ENCODE results near the gene SORCS1. TPM values are rescaled to one million over a fixed set of nuclear protein-coding genes. Genes with fewer than 3 reads are reported as not detected.

Gene SORCS1
- total and polyA plus RNA-seq, 2 of the 8 experiments (the other 6 are each of a cell fraction or from before 2014, with no cell fraction given) = 4.1 to 4.6 TPM

- H2AK5ac ChIP-seq (ENCODE audit: low read depth, low read length) = no peak overlapping the region
- WGBS, 2 experiments (ENCODE audit: extremely low coverage in 1 of 2, insufficient coverage in 1 of 2, insufficient read length in 1 of 2, insufficient replicate concordance in 2 of 2, low coverage in 1 of 2, low lambda C conversion rate in 2 of 2, missing lambda C conversion rate in 1 of 2) = 89% methylated on average over 5 of the region's 5 CpGs; no CpG with 5 or more reads in 1 of the 2 experiments
- no peaks in the 10 kb centered on the region for H4K20me1 ChIP-seq (replicated peaks in 1 of 2; ENCODE audit: control insufficient read depth in 1 of 2, insufficient read depth in 2 of 2, low read length in 2 of 2)
Measured at GRCh38 chr10:106949680-106950478, 214.6 kb downstream of the SORCS1 start.

More at GRCh38 chr10:106949680-106950478, 214.6 kb downstream of the SORCS1 start:
- Histone ChIP-seq H3K4me3 (ENCODE audit: extremely low read depth in 1 of 4, insufficient read depth in 2 of 4, low read depth in 3 of 4, low read length in 4 of 4) (no peak overlapping the region), H3K14ac (ENCODE audit: insufficient read length) (no peak overlapping the region), H2AFZ (ENCODE audit: low read length) (no peak overlapping the region), H3K36me3 (ENCODE audit: control insufficient read depth in 2 of 4, insufficient read depth in 4 of 4, low read length in 3 of 4) (no peaks in the 10 kb centered on the region), H3K4me2 (ENCODE audit: insufficient read depth in 1 of 2, low read depth in 2 of 2, low read length in 2 of 2) (no peak overlapping the region), H3K27ac (ENCODE audit: low read depth, low read length) (no peak overlapping the region), H4K5ac (ENCODE audit: insufficient read length, low read depth, low read length) (no peak overlapping the region), H2BK120ac (replicated peaks; ENCODE audit: low read depth, low read length) (no peak overlapping the region), H3K4ac (replicated peaks; ENCODE audit: insufficient read length, low read depth, low read length) (no peak overlapping the region), H3K23ac (ENCODE audit: insufficient read length) (no peak overlapping the region), H2BK15ac (ENCODE audit: low read length) (no peak overlapping the region), H3K79me2 (ENCODE audit: control insufficient read depth in 1 of 2, insufficient read depth in 2 of 2, low read length in 2 of 2) (no peaks in the 10 kb centered on the region), H4K91ac (replicated peaks; ENCODE audit: insufficient read length, low read length) (no peak overlapping the region), H2BK5ac (ENCODE audit: low read depth, low read length) (no peak overlapping the region), H3K9me3 (ENCODE audit: insufficient read depth in 2 of 2, low read depth in 1 of 2, low read length in 1 of 2) (0 out of 4 replicates have a peak, but pooled peaks cover 0 to 3% of the 10 kb centered on the region in 2 experiments), H3K4me1 (replicated peaks in 1 of 4; ENCODE audit: control insufficient read depth in 3 of 4, insufficient read depth in 4 of 4, low read length in 3 of 4) (no peaks in the 10 kb centered on the region), H4K8ac (ENCODE audit: extremely low read depth, insufficient read depth, low read length) (no peak overlapping the region), H2BK20ac (ENCODE audit: low read length) (no peak overlapping the region), H2BK12ac (ENCODE audit: low read depth, low read length) (no peak overlapping the region), H3K79me1 (ENCODE audit: low read depth, low read length) (no peaks in the 10 kb centered on the region), H3K23me2 (ENCODE audit: low read depth, low read length) (no peaks in the 10 kb centered on the region; the same call in 1 of the 2 replicates), H3K18ac (ENCODE audit: extremely low read depth, low read length) (no peak overlapping the region), H3K9ac (replicated peaks in 1 of 4; ENCODE audit: extremely low read depth in 1 of 4, low read depth in 3 of 4, low read length in 3 of 4) (no peak overlapping the region), H3K27me3 (replicated peaks in 1 of 4; ENCODE audit: control insufficient read depth in 3 of 4, extremely low read depth in 1 of 4, insufficient read depth in 3 of 4, low read length in 3 of 4) (no peaks in the 10 kb centered on the region), H3K56ac (replicated peaks; ENCODE audit: insufficient read length, low read depth, low read length) (no peak overlapping the region)
- no peak for FAIRE-seq
- DNase-seq (ENCODE audit: low read depth in 1 of 2, low spot score in 2 of 2) = no peak
- ChIA-PET POLR2A (ENCODE audit: partially characterized antibody) (no interaction called here), CTCF (ENCODE audit: partially characterized antibody) (no interaction called here)
- TF ChIP-seq RAD21 (IDR thresholded peaks at IDR 0.05 in 1 of 2, conservative IDR thresholded peaks at IDR 0.05 in 1 of 2; ENCODE audit: low read depth in 2 of 2, low read length in 2 of 2) (no peak), GABPA (IDR thresholded peaks at IDR 0.05; ENCODE audit: borderline replicate concordance, insufficient read depth, low read length) (no peak), CBX8 (IDR thresholded peaks at IDR 0.05; ENCODE audit: borderline replicate concordance, low read depth, low read length) (no peak), RBBP5 (IDR thresholded peaks at IDR 0.05; ENCODE audit: borderline replicate concordance, low read depth, low read length) (no peak), SIN3A (conservative IDR thresholded peaks at IDR 0.05 in 1 of 2, IDR thresholded peaks at IDR 0.05 in 1 of 2; ENCODE audit: low read depth in 1 of 2, low read length in 2 of 2) (no peak), CHD1 (IDR thresholded peaks at IDR 0.05; ENCODE audit: low read depth, low read length) (no peak), GTF2F1 (IDR thresholded peaks at IDR 0.05; ENCODE audit: borderline replicate concordance, low read depth, low read length) (no peak)
- TF ChIP-seq, protein P1, sequence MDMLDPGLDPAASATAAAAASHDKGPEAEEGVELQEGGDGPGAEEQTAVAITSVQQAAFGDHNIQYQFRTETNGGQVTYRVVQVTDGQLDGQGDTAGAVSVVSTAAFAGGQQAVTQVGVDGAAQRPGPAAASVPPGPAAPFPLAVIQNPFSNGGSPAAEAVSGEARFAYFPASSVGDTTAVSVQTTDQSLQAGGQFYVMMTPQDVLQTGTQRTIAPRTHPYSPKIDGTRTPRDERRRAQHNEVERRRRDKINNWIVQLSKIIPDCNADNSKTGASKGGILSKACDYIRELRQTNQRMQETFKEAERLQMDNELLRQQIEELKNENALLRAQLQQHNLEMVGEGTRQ (IDR thresholded peaks at IDR 0.05; ENCODE audit: low read length) = no peak
